ENCODE measurements around the gene C2orf74.

GRCh38 chr2:61173116-61173515 lies 11.1 kb downstream of the C2orf74 start:
- TF ChIP-seq, protein P1, sequence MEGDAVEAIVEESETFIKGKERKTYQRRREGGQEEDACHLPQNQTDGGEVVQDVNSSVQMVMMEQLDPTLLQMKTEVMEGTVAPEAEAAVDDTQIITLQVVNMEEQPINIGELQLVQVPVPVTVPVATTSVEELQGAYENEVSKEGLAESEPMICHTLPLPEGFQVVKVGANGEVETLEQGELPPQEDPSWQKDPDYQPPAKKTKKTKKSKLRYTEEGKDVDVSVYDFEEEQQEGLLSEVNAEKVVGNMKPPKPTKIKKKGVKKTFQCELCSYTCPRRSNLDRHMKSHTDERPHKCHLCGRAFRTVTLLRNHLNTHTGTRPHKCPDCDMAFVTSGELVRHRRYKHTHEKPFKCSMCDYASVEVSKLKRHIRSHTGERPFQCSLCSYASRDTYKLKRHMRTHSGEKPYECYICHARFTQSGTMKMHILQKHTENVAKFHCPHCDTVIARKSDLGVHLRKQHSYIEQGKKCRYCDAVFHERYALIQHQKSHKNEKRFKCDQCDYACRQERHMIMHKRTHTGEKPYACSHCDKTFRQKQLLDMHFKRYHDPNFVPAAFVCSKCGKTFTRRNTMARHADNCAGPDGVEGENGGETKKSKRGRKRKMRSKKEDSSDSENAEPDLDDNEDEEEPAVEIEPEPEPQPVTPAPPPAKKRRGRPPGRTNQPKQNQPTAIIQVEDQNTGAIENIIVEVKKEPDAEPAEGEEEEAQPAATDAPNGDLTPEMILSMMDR (IDR thresholded peaks at IDR 0.05), result no peak
- no peak for TF ChIP-seq POLR2A (IDR thresholded peaks at IDR 0.05)
